DMS153 (cell line): ENCODE results near the gene BAHCC1.

Experiments used
- DNase-seq: peaks from one replicate; lab custom pipeline; 2025; lab: John Stamatoyannopoulos, UW

BAHCC1 gene

GRCh38 chr17:81461607-81462500, 66.6 kb downstream of the BAHCC1 start:
- no peak for DNase-seq

DNA sequence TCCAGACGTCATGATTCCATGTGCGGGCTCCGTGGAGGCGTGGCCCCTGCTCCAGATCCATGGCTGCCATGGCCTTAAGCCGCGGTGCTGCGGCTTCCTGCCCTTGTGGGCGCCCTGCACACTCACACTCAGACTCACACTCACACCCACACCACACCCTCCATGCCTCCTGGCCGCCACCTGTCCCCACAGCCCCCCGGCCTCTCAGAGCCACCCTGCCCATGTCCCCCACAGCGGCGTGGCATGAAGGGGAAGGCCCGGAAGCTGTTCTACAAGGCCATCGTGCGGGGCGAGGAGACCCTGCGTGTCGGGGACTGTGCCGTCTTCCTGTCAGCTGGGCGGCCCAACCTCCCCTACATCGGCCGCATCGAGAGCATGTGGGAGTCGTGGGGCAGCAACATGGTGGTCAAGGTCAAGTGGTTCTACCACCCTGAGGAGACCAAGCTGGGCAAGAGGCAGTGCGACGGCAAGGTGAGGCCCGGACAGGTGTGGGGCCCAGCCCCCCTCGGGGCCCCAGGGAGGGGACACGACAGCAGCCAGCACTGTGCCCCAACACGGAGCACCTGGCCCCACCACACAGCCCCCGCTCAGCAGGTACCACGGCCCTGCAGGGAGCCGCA, 67.4 kb downstream of the BAHCC1 start:
- no peak for DNase-seq

GRCh38 chr17:81463506-81463905, 68.2 kb downstream of the BAHCC1 start:
- no peak for DNase-seq

DNA sequence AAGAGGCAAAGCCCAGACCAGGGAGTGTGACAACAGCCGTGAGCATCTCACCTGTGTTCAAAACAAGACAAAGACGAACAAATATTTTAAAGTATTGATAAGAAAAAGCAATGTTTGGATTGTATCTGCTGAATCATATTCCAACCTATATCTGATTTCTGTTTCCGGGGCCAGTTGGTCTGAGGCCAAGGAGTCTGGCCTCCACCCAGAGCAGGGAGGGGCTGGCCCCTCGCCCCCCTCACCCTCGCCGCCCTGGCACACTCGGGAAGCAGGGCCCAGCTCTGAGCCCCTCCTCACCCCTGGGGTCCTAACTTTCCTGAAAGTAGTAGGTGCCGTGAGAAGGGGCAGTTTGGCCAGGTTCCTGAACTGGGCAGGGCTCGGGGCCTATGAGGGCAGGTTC, 69.3 kb downstream of the BAHCC1 start:
- no peak for DNase-seq

DNA sequence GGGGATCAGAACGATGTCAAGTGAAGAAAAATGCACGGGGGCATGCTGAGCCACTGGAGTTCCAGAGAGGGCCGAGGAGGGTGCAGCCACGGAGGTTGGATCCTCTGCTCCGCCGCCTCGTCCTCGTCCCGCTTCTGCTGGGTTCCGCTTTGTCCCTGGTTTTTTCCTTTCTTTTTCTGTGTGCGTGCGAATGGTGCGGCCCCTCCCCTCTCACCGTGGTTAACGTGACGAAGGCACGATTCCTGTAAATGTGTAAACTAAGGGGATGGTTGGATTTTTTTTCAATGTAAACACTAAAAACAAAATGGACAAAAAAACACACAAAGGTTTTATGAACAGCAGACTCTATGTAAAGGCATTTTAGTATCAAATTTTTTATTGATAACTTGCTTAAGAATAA, 70.7 kb downstream of the BAHCC1 start:
- no peak for DNase-seq

- no peak for DNase-seq
Measured at GRCh38 chr17:81466564-81467472, 71.6 kb downstream of the BAHCC1 start.

- no peak for DNase-seq
Measured at GRCh38 chr17:81468111-81468769, 73.0 kb downstream of the BAHCC1 start.

- DNase-seq, result no peak
Measured at GRCh38 chr17:81468770-81469121, 73.5 kb downstream of the BAHCC1 start.

DNA sequence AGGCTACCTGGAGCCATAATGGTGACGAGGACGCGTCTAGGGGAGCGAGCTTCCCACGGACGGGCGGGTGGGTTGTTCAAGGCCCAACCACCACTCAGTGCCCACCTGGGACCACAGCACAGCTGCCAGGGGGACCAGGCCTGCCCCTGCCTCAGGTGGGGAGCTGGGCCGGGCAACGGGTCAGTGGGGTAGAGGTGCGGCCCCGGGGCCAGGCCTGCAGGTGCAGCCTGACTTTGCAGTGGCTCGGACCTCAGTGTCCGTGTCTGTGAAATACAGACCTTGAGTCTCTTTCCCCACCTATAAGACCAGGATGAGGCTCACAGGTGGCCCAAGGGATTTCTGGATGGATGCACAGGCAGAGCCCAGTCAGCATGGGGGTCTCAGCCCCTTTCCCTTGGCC, 74.0 kb downstream of the BAHCC1 start:
- DNase-seq, result no peak

DNA sequence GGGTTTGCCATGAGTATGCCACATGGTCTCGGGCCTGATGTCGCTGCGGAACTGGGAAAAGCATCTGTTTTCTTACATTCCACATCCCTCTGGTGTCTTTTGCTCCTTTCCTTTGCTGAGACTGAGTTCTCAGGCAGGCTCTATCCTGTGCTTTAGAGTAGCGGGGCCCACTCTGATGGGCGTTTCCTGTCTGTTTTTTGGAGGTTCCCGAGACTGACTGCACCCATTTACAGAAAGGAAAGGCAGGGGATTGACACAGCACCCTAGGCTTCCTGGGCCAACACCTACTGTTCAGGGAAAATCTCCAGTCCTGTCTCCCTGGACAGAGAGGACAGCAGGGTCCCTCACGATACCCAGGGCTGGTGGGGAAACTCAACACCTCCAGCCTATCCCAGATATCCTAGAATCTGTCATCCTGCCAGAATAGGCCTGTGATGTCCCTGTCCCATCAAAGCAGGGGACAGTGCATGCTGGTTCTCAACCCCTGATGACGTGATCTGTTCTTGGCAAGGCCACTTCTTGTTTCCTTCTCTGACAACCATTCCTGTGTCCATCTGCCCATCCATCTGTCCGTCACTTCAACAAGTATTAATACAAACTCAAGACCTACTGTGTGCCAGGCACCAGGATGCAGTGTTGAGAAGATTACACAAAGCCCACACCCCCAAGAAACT, 75.2 kb downstream of the BAHCC1 start:
- no peak for DNase-seq

GRCh38 chr17:81470944-81471817, 75.9 kb downstream of the BAHCC1 start:
- no peak for DNase-seq

GRCh38 chr17:81471818-81472456, 76.7 kb downstream of the BAHCC1 start:
- DNase-seq, result no peak

- DNase-seq, result no peak
Measured at GRCh38 chr17:81473019-81473418, 77.8 kb downstream of the BAHCC1 start.

- no peak for DNase-seq
Measured at GRCh38 chr17:81474958-81475357, 79.7 kb downstream of the BAHCC1 start.

DNA sequence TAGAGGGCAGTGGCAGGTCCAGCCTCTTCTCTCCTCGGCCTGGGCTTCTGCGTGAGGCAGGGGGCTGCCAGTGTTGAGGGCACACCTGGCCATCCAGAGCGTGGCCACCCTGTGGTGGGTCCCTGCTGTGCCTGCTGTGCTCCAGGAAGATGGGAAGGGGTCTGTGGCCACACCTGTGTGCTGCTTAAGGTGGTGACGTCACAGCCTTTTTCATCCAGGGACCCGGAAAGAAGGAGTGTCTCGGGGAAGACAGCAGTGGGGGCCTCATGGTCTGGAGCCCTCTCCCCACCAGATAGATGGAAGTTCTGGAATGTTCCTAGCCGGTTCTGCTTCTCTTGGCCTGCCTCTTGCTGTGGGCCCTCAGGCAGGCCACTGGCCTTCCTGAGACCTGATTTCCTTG, 80.8 kb downstream of the BAHCC1 start:
- DNase-seq, result no peak

- no peak for DNase-seq
Measured at GRCh38 chr17:81476635-81477034, 81.4 kb downstream of the BAHCC1 start.

DNA sequence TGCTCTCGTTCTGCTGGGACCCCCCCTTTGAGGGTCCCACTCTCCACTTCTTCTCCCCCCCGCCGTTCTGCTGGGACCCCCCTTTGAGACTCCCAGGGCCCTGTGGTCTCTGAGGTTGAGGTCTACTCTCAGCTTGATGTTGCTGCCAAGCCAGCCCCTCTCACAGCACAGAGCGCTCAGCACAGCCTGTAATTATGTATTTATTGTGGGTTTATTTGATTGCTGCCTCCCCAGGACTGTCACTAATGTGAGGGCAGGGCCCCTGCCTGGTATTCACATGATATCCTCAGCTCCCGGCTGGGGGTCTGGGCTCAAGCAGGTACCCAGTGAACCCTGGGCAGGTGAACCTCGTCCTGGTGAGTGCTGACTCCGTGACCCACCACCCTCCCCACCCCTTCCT, 81.9 kb downstream of the BAHCC1 start:
- DNase-seq, result no peak

GRCh38 chr17:81478119-81478518, 82.9 kb downstream of the BAHCC1 start:
- no peak for DNase-seq

DNA sequence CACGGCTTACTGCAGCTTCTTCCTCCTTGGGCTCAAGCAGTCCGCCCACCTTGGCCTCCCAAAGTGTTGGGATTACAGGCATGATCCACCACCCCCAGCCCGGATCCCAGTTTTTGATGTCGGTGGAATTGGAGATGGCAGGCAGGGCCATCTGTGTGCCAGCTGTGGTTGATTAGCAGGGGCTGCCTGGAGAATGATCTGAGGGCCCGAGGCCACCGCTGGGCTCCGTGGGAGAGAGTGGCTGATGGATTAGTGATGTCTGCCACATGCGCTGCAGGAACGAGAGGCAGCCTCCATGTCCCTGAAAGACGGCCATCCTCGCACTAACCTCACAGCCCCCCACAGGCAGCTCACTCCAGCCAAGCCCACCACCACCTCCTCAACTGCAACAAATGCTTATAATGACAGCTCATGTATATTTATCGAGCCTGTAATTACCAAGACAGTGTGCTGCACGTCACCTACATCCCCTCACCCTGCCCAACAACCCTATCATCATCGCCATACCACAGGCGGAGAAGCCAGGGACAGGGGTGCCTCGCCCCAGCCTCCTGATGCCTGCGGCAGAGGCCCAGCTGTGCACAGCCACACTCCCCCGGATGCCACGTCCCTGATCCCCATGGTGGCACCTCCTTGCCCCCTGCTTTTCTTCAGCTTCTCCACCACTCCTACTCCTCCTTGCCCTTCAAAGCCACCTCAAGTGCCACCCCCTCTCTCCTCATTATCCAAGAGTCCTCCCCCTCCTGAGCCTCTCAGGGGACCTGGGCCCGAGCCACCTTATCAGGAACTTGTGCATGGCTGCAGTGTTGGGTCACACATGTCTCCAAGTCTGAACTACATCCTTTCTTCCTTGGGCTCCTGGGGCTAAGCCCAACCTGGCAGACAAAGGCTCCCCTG, 84.2 kb downstream of the BAHCC1 start:
- no peak for DNase-seq
